Stimulated activated CD4-positive, alpha-beta T cell treated with anti-CD3 and anti-CD28 coated beads, TNF-alpha, amount 100 ng/mL, for 1 hour (primary cell): ENCODE data around the gene MAP2K6.

Experiments
- DNase-seq, 3 donors: peaks; one replicate each; pipeline ENCODE4 v3.0.0-alpha.2; 2020; ENCODE audit warnings: low read depth in 3 of 3, low spot score in 1 of 3

The MAP2K6 gene

DNA sequence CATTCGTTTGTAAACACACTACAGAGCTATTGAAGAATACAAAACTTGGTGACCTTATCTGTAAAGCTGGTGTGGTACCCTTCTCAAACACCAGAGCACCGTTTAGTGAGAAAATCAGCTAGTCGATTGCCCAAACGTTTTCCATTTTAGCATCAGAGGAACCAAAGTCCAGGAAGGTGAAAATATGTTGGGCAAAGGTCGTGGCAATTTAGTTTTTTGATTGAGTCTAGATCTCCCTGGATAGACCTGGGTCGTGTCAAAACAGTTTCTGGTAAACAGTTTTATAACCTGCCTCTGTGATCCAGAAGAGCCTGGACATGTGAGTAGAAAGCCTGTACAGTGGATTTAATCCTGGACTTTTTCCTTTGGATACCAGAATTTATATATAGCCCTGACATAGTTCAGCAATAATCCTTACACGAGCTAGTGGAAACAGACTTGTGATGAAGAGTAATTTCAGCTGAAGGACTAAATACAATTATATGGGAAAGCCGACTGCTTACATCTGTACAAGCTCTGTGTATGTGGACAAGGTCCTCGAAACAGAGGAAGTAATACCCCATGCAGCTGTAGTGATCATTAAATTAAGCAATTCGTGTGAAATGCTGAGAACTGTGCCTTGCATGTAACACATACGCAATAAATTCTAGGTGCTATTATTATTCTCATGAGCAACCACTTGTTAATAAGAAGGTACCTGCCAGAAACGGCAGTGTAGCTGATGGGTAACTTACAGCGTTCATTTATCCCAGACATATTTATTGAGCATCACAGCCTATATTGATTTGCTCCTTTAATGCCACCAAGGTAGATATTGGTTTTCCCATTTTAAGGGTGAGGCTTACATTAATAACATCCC, 72.5 kb downstream of the MAP2K6 start:
- DNase-seq = no peak

DNA sequence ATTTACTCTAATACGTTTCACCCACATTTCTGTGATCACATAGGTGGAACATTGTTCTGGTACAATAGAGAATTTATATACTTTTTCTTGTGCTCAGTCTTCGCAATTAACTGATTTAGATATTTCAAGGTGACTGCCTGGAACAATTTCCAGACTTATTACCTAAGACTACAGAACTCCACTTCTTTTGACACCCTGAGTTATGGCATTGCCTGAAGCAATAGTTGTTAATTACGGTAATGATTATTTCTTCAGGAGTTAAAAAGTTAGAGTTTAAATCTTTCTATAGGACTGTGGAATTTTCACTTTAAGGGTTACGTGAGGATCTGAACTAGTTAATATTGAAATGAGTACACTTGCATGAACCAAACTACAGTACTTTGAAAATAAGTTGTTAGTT, 74.8 kb downstream of the MAP2K6 start:
- no peak for DNase-seq

DNA sequence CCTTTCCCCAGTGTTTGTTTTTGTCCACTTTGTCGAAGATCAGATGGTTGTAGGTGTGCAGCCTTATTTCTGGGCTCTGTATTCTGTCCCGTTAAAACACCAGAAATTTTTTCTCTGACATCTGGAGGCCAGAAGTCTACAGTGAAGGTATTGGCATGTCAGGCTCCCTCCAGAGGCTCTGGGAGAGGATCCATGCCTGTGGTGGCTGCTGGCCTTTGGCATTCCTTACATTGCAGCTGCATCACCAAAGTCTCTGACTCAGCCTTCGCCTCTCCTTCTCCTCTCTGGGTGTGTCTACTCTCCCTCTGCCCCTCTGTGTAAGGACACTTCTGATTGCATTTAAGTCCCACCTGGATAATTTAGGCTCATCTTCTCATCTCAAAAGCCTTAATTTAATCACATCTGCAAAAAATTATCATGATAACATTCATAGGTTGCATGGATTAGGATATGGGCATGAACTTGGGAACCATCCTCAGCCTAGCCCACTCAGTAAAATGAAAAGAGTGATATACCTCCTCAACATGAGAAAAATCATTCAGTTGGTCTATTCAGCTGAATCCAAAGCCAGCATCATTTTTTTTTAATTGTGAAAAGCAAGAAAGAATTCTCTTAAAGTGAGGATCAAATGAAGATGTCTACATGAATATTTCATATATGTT, 78.0 kb downstream of the MAP2K6 start:
- DNase-seq = no peak

DNA sequence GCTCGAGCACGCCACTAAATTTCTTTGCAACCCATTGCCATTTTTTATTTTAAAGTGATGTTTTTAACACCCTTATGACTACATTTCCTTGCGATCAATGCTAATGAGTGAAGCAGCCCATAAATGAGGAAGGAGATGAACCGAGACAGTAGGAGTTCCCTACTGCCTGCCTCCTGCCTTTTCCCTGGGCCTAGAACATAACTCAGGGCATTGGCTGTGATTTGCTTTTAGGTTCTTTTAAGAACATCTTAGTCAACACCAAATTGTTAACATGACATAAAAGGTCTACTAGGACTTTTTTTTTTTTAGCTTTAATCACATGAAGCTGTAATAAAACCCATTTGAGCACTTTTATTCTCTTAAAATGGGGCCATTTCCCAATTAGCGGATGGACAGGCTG, 81.3 kb downstream of the MAP2K6 start:
- DNase-seq = no peak

DNA sequence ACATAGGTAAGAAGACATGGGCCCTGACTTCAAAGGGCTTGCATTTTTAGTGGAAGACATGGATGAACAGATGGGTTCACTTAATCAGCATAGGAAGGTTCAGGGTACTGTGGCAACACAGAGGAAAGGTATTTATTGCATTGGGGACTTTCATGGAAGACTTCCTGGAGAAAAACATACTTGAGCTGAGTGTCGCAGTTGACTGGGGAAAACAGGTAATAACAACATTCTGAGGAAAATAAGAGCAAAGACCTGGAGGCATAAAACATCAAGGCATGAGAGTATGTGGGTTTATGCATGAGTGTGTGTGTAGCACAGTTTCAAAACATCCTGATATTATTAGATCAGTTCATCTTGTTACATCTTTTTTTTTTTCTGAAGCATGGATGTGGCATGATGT, 82.7 kb downstream of the MAP2K6 start:
- no peak for DNase-seq

DNA sequence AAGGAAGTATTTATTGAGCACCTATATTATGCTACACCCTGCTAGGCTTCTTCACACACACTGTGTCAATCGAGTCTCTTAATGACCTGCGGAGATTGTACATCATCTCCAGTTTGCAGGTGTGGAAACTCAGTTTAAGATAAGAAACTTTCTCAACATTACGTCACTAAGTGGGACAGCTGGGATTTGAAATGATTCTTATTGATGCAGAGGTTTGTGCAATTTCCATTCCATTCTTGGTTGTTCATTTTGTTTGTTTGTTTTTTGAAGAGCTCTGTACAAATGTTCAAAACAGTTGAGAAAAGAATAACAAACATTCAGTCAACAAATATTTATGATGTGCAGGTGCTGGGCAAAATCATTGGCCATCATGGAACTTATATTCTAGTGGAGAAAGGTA, 84.8 kb downstream of the MAP2K6 start:
- DNase-seq = no peak

DNA sequence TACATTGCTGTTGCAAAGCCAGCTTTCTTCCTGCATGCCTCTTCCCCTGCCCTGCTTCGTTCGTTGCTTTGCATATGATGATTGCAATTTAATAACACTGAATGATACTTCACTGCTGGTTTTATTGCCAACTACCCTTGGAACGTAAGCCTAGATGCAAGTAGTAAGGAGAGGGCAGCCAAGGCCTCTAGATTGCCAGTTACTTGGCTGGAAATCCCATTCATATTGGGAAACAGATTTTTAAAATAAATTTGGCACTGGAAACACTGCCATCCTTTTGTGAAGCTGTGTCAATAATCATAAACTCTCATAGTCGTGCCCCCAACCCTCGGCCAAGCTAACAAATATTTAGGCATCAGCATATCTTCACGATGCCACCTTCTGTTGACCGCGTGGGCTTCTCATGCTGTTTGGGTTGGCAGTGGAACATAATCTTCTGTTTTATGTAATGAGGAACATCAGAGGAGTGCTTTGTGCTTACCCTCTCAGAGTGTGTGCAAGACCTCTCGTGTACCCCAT, 86.5 kb downstream of the MAP2K6 start:
- DNase-seq = no peak

DNA sequence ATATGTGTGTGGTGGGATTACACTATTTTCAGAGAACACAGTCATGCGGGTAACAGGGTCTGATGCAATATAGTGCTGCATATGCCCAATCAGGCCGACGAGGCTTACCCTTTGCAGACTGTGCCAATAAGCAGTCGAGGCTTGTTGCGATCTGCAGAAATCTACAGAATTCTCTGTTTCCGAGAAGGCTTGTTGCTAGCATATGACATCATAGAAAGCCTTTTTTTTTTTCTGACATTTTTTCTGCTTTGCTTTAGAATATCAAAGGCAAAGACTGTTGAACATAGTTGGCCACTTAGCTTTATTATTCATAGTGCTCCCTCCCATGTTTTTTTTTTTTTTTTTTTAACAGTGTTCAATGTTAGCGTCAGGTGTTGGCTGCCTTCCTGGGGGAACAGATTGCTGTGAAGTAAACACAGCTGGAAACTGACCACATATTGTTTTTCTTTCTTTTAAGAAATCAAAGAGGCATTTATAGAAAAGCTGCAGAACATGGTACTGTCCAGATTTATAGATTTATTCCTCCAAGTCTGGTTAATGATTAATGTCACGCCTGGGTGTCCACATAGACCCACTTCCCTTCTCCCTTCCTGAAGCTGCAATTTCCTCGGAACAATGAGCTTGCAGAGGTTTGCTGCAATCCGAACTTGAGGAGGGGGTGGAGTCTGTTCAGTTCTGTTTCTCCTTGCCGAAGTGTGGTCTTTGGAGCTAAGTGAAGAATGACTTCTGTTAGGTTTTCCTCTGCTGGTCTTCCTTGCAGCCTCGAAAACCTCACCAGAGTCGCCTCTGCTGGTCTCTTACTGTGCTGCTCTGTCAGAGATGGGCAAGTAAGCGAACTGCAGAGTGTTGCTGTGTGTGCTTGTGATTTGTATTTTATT, 87.3 kb downstream of the MAP2K6 start:
- DNase-seq = no peak

DNA sequence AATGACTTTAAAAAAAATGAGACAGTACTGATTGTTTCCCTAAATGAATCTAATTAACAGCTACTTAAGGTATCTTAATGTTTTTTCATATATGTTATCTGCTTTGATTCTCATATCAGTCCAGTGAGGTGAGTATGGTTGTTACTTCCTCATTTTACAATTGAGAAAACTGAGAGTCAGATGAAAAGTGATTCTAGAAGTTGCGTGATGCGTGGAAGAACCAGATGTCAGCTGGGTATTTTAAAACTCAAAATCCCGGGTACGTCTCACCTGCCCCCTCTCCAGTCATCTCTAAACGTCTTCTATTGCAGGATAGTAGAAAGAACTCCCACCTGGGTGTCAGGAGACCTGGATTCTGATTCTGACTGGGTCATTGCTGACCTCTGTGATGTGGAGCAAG, 89.2 kb downstream of the MAP2K6 start:
- DNase-seq = no peak

DNA sequence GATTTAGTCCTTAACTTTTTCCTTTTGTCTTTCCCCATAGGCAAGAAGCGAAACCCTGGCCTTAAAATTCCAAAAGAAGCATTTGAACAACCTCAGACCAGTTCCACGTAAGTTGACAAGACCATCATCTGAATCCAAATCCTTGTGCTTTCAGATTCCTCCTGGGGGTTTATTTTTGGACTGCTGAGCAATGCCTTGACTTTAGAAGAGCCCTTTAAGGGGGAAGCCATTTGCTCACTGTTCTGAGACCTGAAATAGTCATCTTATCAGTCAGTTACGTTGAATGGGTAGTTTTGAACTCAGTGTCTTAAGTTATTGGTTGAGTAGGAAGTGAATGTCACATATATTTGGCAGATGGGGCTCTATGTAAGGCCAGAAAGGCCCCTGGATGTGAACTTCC, 91.2 kb downstream of the MAP2K6 start:
- DNase-seq = no peak

DNA sequence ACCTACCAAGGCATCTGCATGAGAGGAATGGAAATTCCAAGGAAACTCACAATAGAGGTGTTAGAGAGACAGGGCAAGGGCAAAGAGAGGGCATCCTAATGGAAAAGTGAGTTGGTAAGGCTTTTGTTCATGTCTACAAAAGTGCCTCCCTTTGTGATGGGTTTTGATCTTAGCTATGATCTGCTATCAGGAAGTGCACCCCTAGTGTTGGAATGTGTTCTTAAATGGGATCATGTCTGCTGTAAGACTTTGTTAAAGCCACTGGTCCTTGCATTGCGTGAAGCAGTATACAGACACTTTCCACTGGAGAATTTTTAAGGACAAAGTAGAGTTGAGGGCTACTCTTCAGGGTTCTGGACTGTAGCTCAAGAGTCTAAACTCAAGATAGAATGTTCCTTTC, 92.0 kb downstream of the MAP2K6 start:
- DNase-seq = no peak

DNA sequence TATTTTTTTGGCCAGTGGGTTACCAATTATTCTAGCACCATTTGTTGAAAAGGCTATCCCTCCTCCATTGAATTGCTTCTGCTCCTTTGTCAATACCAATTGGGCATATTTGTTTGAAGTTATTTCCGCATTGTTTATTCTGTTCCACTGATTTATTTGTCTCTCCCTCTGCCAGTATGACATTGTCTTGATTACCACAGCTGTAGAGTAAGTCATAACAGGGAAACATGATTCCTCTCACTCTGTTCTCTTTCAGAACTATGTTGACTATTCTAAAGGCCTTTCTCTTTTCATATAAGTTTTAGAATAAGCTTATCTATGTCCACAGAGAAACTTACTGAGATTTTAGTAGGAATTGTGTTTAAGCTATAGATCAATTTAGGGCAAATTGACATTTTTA, 94.3 kb downstream of the MAP2K6 start:
- DNase-seq = no peak

DNA sequence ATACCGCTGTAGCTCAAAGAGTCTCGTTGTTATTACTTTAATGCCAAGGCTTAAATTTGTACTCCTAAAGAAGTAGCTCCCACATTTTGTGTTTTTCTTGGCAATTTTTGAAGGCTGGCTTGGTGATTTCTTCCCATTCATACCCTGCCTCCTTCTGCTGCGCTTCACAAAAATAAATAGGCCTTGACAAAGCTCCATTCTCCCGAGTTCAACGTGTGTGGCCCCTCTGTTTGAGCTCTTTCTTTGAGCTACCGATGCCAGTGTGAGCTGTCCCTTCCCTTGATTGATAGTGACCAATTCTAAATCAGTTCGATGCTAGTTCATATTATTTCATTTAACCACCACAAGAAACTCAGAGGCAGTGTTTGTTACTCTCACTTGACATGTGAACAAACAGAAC, 96.8 kb downstream of the MAP2K6 start:
- no peak for DNase-seq

DNA sequence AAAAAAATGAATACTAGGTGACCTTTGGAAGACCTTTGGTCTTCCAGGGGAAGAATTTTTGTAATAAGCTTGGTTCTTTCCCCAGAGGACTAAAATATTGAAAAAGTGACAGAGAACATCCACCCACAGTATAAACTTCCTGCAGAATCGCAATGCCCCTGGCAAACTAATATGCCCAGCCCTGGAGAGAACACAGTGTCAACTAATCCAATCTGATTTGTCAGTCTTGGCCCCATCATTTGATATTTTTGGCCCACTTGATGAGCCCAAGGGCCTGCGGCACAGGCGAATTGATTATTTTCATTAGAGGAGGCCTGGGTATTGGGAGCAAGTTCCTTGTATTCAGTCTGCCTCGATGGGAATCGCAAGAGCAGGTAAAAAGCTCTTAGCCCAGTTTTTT, 98.4 kb downstream of the MAP2K6 start:
- no peak for DNase-seq

DNA sequence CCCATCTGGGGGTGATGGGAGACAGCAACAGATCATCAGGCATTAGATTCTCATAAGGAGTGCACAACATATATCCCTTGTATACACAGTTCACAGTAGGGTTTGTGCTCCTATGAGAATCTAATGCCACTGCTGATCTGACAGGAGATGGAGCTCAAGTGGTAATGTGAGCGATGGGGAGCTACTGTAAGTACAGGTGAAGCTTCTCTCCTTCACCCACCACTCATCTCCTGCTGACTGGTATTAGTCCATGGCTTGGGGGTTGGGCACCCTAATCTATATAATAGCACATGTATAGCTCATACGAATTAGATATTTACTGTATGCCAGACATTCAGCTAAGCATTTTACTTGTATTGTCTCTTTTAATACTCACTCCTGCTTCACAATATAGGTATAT, 101.7 kb downstream of the MAP2K6 start:
- no peak for DNase-seq

DNA sequence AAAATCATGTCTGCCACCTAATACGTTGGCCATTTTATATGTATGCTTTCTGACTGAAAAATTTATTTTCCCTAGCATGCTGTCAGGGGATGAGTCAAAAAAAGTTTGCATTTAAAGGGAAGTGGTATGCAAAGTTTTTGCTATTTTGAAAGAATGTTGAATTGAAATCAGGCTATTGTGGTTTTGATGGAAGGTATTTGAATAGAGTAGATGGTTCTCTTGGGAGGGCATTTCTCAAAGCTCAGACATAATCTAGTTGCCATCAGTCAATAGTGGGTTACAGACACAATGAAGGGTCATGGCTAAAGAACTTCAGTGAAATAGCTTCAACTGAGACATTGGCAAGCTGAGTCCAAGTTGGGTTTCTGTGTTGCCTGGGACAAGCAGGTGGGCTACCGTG, 102.4 kb downstream of the MAP2K6 start:
- no peak for DNase-seq

DNA sequence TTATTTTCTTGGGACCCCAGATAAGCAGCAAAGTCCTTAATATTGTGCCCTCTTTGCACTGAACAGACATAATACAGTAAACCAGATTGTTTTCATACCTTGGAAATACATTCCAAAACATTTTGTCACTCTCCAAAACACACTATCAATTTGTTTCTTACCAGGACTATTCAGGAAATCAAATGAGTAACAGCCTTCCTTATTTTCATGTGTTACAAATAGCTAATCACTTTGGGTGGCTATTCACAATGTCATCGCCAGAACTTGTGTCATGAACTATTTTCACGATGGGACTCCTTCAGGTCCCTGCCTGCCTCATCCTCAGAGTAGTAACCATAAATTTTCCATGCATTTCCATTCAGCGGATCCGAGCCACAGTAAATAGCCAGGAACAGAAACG, 104.5 kb downstream of the MAP2K6 start:
- no peak for DNase-seq

DNA sequence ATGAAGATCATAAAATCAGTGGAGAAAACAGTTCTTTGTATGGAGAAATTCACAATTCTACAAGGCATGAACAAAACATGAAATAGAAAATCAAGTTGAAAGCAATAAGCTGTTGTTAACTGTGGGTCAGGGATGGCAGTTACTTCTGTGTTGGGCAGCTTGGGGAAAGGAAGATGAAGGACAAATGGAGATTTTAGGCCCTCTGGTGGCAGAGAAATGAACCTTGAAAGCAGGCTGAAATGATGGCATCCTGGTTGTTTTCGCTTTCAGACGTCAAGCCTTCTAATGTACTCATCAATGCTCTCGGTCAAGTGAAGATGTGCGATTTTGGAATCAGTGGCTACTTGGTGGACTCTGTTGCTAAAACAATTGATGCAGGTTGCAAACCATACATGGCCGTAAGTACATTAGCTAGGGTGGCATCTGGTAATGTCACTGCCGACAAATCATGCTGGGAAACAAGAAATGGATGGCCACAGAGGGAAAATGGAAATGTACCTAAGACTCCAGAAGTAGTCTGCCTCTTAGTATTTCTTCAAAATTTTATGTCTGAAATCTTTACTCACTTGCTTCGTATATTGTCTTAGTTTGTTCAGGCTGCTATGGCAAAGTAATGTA, 108.9 kb downstream of the MAP2K6 start:
- no peak for DNase-seq

DNA sequence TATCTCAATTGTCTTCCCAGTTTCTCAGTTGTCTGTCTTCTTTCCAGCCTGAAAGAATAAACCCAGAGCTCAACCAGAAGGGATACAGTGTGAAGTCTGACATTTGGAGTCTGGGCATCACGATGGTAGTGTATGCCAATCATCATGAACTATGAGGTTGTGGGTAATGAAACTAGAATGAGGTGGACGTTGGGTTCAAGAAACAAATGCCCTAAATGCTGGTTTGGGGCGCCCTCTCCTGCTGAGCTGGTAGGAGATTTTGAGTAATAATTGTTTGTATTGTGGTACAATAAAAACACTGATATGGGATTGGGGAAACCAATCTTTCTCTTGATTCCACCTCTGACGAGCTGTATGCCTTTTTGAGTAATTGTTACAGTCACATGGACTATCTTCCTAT, 110.4 kb downstream of the MAP2K6 start:
- no peak for DNase-seq

DNA sequence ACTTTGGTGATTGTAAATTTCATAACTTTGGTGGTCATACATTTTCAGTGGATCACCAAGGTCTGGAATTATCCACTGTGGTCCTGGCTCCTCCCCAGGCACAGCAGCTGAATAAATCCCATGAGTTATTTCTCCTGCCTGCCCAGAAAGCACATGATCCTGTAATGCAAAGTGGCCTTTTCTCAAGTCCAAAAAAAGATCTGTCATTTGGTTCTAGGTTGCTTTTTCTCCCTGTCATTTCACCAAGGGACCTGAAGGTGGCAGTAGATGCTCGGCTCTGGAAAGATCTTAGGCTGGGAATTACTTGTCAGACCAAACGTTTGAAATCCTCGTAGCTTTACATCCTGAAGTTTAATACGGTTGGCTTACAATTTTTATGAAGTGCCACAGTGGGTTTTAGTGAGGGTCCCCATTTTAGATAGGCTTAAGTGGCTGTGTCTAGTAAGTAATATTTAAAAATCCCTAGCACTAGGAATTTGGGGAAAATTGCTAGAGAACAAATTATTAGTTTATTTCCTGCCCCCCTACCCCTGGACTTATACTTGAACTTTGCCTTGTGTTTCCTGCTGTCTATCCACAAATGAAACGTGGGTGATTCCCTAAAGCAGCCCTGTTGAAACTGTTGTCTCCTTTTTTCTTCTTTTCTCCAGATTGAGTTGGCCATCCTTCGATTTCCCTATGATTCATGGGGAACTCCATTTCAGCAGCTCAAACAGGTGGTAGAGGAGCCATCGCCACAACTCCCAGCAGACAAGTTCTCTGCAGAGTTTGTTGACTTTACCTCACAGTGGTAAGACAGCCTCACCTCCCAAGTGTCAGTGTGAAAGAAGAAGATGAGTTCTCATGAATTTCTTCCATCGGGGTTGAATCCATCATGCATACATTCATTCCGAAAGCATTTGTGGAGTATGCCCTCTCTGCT, 111.7 kb downstream of the MAP2K6 start:
- DNase-seq = no peak
